ENCODE measurements around the gene SLC22A23.

DNA sequence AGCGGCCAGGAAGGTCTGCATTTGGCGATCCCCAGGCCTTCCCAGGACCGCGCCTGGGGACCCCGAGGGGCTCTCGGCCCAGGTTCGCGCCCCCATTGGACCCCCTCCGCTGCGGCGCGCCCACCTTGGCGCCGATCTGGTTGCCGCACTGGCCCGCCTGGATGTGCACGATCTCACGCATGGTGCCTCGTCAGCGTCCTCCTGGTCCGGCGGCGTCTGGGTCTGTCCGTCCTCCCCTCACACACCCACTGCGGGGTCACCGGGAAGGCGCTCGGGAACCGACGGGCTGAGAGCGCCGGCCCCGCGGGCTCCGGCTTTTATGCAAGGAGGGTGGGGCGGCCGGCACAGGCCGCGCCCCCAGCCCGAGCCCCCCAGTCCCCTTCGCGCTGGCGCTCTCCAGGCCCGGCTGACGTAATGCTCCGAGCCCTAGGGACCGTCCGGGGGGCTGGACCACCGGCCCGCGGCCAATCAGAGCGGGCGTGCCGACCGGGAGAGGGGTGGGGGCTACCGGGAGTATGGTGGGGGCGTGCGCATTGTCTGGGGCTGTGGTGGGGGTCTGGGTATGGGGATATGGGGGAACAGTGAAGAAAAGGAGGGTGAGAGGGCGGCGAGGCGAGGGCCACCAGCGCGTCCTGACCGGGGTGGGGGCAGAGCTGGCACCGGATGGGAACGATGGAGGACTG, 229.3 kb downstream of the SLC22A23 start, which contains the start of gene TUBB2B:
- TF ChIP-seq, protein P1, sequence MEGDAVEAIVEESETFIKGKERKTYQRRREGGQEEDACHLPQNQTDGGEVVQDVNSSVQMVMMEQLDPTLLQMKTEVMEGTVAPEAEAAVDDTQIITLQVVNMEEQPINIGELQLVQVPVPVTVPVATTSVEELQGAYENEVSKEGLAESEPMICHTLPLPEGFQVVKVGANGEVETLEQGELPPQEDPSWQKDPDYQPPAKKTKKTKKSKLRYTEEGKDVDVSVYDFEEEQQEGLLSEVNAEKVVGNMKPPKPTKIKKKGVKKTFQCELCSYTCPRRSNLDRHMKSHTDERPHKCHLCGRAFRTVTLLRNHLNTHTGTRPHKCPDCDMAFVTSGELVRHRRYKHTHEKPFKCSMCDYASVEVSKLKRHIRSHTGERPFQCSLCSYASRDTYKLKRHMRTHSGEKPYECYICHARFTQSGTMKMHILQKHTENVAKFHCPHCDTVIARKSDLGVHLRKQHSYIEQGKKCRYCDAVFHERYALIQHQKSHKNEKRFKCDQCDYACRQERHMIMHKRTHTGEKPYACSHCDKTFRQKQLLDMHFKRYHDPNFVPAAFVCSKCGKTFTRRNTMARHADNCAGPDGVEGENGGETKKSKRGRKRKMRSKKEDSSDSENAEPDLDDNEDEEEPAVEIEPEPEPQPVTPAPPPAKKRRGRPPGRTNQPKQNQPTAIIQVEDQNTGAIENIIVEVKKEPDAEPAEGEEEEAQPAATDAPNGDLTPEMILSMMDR (IDR thresholded peaks at IDR 0.05), result no peak
- TF ChIP-seq POLR2A (IDR thresholded peaks at IDR 0.05), result no peak

Measured in adrenal gland (tissue), 5 donors.